HG02588 (cell line): ENCODE measurements around the gene TMEM120A.

Experiments
- ATAC-seq: cut with Tn5 transposase; IDR thresholded peaks from one replicate; pipeline ENCODE4 v1.9.1; 2021; ENCODE audit warnings: mild to moderate bottlenecking, moderate library complexity; ENCODE audit not compliant: unreplicated experiment

TMEM120A gene

GRCh38 chr7:75981453-75982305, 12.7 kb downstream of the TMEM120A start:
- ATAC-seq: no peak

GRCh38 chr7:75981203-75981452, 13.3 kb downstream of the TMEM120A start:
- ATAC-seq: no peak

GRCh38 chr7:75980430-75981202, 13.8 kb downstream of the TMEM120A start:
- ATAC-seq: no peak

GRCh38 chr7:75979759-75980429, 14.5 kb downstream of the TMEM120A start:
- no peak for ATAC-seq

- ATAC-seq: no peak
Observed at GRCh38 chr7:75977743-75978142, 16.7 kb downstream of the TMEM120A start.

- no peak for ATAC-seq
Observed at GRCh38 chr7:75971961-75972763, 22.2 kb downstream of the TMEM120A start.

GRCh38 chr7:75971309-75971960, 23.0 kb downstream of the TMEM120A start:
- no peak for ATAC-seq

- no peak for ATAC-seq
Observed at GRCh38 chr7:75969704-75970498, 24.5 kb downstream of the TMEM120A start.

- no peak for ATAC-seq
Observed at GRCh38 chr7:75969182-75969581, 25.2 kb downstream of the TMEM120A start.

GRCh38 chr7:75968561-75969001, 25.8 kb downstream of the TMEM120A start:
- no peak for ATAC-seq

GRCh38 chr7:75968012-75968411, 26.4 kb downstream of the TMEM120A start:
- ATAC-seq: no peak

GRCh38 chr7:75967487-75967997, 26.9 kb downstream of the TMEM120A start:
- no peak for ATAC-seq

- ATAC-seq: no peak
Observed at GRCh38 chr7:75967055-75967454, 27.3 kb downstream of the TMEM120A start.

GRCh38 chr7:75966190-75966961, 28.0 kb downstream of the TMEM120A start:
- no peak for ATAC-seq

- ATAC-seq: no peak
Observed at GRCh38 chr7:75965617-75966016, 28.8 kb downstream of the TMEM120A start.

GRCh38 chr7:75963381-75963995, 30.9 kb downstream of the TMEM120A start:
- no peak for ATAC-seq

- ATAC-seq: no peak
Observed at GRCh38 chr7:75962607-75963380, 31.6 kb downstream of the TMEM120A start.
